ENCODE results near the gene PORCN. TPM values are rescaled to one million over a fixed set of nuclear protein-coding genes. Genes with fewer than 3 reads are reported as not detected.
"Not testable (repeated sequence)": the region's sequence is repeated elsewhere in the genome, so short reads cannot be mapped to it uniquely, and the experiment has no call there.

PORCN gene
- total RNA-seq, 2 donors from 2014 or later, result 19.4 to 20.3 TPM

GRCh38 chrX:48540480-48540879 lies 31.7 kb downstream of the PORCN start:
- H3K4me1 Mint-ChIP-seq (ENCODE audit: low read depth), result peaks cover 17% of the 10 kb centered on the region
- H3K4me3 Mint-ChIP-seq, result peak overlapping the region; percentile 82 to 99
- H3K9me3 Mint-ChIP-seq, result no peaks in the 10 kb centered on the region
- H3K27me3 Mint-ChIP-seq (ENCODE audit: low read depth), result no peaks in the 10 kb centered on the region
- ATAC-seq (replicated peaks in 1 of 2) (no peak), DNase-seq (no peak)
- H3K36me3 Mint-ChIP-seq (ENCODE audit: insufficient read depth in 2 of 2), result peaks cover 3 to 6% of the 10 kb centered on the region in 2 donors
- H3K27ac Mint-ChIP-seq, result peak overlapping the region; percentile 95

- Mint-ChIP-seq H3K27me3 (ENCODE audit: low read depth) (no peaks in the 10 kb centered on the region), H3K4me3 (peak overlapping the region; percentile 82 to 99), H3K9me3 (no peaks in the 10 kb centered on the region), H3K27ac (peak overlapping the region; percentile 79), H3K36me3 (ENCODE audit: insufficient read depth in 2 of 2) (peaks cover 3 to 6% of the 10 kb centered on the region in 2 donors), H3K4me1 (ENCODE audit: low read depth) (peaks cover 17% of the 10 kb centered on the region)
- DNase-seq, result no peak
- ATAC-seq (replicated peaks in 1 of 2), result no peak
Measured at GRCh38 chrX:48541140-48541814, 32.5 kb downstream of the PORCN start.

- Mint-ChIP-seq H3K27me3 (ENCODE audit: low read depth) (no peaks in the 10 kb centered on the region), H3K27ac (no peak overlapping the region), H3K9me3 (no peaks in the 10 kb centered on the region), H3K4me3 (no peak overlapping the region), H3K36me3 (ENCODE audit: insufficient read depth in 2 of 2) (peaks cover 0 to 5% of the 10 kb centered on the region in 2 donors), H3K4me1 (ENCODE audit: low read depth) (no peaks in the 10 kb centered on the region)
- DNase-seq, result no peak
- no peak for ATAC-seq (replicated peaks in 1 of 2)
Measured at GRCh38 chrX:48548871-48549270, 40.1 kb downstream of the PORCN start.

DNA sequence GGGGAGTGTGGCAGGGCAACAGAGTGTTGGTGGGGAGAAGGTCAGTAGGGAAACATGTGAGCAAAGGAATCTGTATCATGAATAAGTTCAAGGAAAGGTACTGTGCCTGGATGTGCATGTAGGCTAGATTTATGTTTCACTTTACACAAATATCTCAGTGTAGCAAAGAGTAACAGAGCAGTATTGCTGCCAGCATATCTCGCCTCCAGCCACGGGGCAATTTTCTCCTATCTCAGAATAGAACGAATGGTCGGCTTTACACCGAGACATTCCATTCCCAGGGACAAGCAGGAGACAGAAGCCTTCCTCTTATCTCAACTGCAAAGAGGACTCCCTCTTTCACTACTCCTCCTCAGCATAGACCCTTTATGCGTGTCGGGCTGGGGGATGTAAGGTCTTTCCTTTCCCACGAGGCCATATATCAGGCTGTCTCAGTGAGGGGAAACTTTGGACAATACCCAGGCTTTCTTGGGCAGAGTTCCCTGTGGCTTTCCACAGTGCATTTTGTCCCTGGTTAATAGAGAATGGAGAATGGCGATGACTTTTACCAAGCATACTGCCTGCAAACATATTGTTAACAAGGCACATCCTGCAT lies 47.0 kb downstream of the PORCN start:
- DNase-seq; H3K4me3 Mint-ChIP-seq; H3K36me3 Mint-ChIP-seq (ENCODE audit: insufficient read depth in 2 of 2); H3K27me3 Mint-ChIP-seq (ENCODE audit: low read depth); ATAC-seq (replicated peaks in 1 of 2); H3K27ac Mint-ChIP-seq; H3K4me1 Mint-ChIP-seq (ENCODE audit: low read depth); H3K9me3 Mint-ChIP-seq: not testable (repeated sequence)

DNA sequence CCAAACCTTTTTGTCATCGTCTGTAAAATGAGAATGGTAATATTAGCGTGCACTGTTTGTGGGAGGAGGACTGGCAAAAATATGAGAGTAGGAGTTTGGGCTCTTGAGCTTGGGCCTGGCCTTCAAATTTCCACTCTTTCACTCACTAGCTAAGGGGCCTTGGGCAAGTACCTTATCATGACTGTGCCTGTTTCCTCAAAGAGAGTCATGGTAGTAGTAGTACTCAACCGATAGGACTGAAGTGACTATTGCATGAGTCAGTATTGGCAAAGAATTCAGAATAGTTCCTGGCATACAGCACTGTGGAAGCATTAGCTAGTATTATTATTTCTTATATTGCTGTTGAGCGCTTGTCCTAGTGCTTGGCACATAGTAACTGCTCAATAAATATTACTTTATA lies 49.5 kb downstream of the PORCN start:
- ATAC-seq (replicated peaks in 1 of 2) (peak; percentile 97 to 99), DNase-seq (no peak)
- H3K27ac Mint-ChIP-seq, result peak overlapping the region; percentile 87
- peaks cover 2 to 7% of the 10 kb centered on the region in 2 donors for H3K36me3 Mint-ChIP-seq (ENCODE audit: insufficient read depth in 2 of 2)
- peak overlapping the region in 1 of 2 donors; percentile 43 for H3K4me3 Mint-ChIP-seq
- H3K9me3 Mint-ChIP-seq, result no peaks in the 10 kb centered on the region
- peaks cover 6% of the 10 kb centered on the region for H3K27me3 Mint-ChIP-seq (ENCODE audit: low read depth)
- no peaks in the 10 kb centered on the region for H3K4me1 Mint-ChIP-seq (ENCODE audit: low read depth)

DNA sequence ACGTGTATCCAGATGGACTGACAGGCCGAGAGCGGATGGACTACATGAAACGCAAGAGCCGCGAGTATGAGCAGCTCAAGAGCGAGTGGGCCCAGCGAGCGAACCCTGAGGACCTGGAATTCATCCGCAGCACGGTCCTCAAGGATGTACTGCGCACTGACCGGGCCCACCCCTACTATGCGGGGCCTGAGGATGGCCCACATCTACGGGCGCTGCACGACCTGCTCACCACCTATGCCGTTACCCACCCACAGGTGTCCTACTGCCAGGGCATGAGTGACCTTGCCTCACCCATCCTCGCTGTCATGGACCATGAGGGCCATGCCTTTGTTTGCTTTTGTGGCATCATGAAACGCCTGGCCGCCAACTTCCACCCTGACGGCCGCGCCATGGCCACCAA lies 50.8 kb downstream of the PORCN start:
- H3K36me3 Mint-ChIP-seq (ENCODE audit: insufficient read depth in 2 of 2), result peaks cover 2 to 9% of the 10 kb centered on the region in 2 donors
- H3K9me3 Mint-ChIP-seq, result no peaks in the 10 kb centered on the region
- no peak overlapping the region for H3K27ac Mint-ChIP-seq
- DNase-seq (no peak), ATAC-seq (replicated peaks in 1 of 2) (no peak)
- no peaks in the 10 kb centered on the region for H3K4me1 Mint-ChIP-seq (ENCODE audit: low read depth)
- no peak overlapping the region for H3K4me3 Mint-ChIP-seq
- H3K27me3 Mint-ChIP-seq (ENCODE audit: low read depth), result peaks cover 4% of the 10 kb centered on the region

DNA sequence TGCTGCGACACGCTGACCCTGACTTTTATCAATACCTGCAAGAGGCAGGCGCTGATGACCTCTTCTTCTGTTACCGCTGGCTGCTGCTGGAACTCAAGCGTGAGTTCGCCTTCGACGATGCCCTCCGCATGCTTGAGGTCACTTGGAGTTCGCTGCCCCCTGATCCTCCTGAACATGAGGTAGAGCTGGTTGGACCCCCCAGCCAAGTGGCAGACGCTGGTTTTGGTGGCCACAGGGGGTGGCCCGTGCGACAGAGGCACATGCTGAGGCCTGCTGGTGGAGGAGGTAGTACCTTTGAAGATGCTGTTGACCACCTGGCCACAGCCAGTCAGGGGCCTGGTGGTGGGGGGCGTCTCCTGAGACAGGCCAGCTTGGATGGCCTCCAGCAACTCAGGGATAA lies 51.3 kb downstream of the PORCN start:
- Mint-ChIP-seq H3K9me3 (no peaks in the 10 kb centered on the region), H3K36me3 (ENCODE audit: insufficient read depth in 2 of 2) (peaks cover 2 to 9% of the 10 kb centered on the region in 2 donors), H3K27ac (no peak overlapping the region), H3K4me3 (no peak overlapping the region), H3K4me1 (ENCODE audit: low read depth) (no peaks in the 10 kb centered on the region), H3K27me3 (ENCODE audit: low read depth) (no peaks in the 10 kb centered on the region)
- ATAC-seq (replicated peaks in 1 of 2) (no peak), DNase-seq (no peak)

DNA sequence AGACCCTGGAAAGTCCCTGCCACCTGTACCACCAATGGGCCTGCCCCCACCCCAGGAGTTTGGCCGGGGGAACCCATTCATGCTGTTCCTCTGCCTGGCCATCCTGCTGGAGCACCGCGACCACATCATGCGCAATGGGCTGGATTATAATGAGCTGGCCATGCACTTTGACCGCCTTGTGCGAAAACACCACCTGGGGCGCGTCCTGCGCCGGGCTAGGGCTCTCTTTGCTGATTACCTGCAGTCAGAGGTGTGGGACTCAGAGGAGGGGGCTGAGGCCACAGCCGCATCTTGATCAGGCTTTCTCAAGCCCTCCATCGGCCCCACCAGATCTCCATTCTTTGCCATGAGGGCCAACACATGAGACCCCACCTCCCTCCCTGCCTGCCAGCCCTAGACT lies 51.9 kb downstream of the PORCN start:
- DNase-seq, result no peak
- H3K27ac Mint-ChIP-seq, result peak overlapping the region; percentile 46

GRCh38 chrX:48569958-48570357 lies 61.2 kb downstream of the PORCN start:
- Mint-ChIP-seq H3K4me1 (ENCODE audit: low read depth) (peaks cover 21% of the 10 kb centered on the region), H3K27ac (peak overlapping the region; percentile 15), H3K36me3 (ENCODE audit: insufficient read depth in 2 of 2) (peaks cover 4 to 5% of the 10 kb centered on the region in 2 donors), H3K4me3 (peak overlapping the region in 1 of 2 donors; percentile 18), H3K27me3 (ENCODE audit: low read depth) (no peaks in the 10 kb centered on the region), H3K9me3 (no peaks in the 10 kb centered on the region)
- DNase-seq (peak; percentile 42 to 43), ATAC-seq (replicated peaks in 1 of 2) (peak; percentile 73 to 78)

More for the DNA sequence above, 51.9 kb downstream of the PORCN start:
- Mint-ChIP-seq H3K27me3 (ENCODE audit: low read depth) (no peaks in the 10 kb centered on the region), H3K4me3 (no peak overlapping the region), H3K9me3 (no peaks in the 10 kb centered on the region), H3K36me3 (ENCODE audit: insufficient read depth in 2 of 2) (peaks cover 2 to 9% of the 10 kb centered on the region in 2 donors), H3K4me1 (ENCODE audit: low read depth) (no peaks in the 10 kb centered on the region)
- ATAC-seq (replicated peaks in 1 of 2), result no peak

Other genes starting within 250 kb of the PORCN start
- gene SSX3, start 152.3 kb upstream of the PORCN start, total RNA-seq, result not detected
- not detected for gene SSX4, start 125.5 kb upstream of the PORCN start, total RNA-seq
- gene SSX4B, start 97.0 kb upstream of the PORCN start, total RNA-seq, result not detected
- 10 to 100 TPM; 64.8 to 78.8 TPM for gene SLC38A5, start 38.7 kb upstream of the PORCN start, total RNA-seq
- 10 to 100 TPM; 64.3 to 68.7 TPM for gene FTSJ1, start 32.8 kb upstream of the PORCN start, total RNA-seq
- gene EBP, start 12.8 kb downstream of the PORCN start, total RNA-seq, result 100 to 1,000 TPM; 112 to 113 TPM
- 10 to 100 TPM; 20.4 to 20.5 TPM for gene TBC1D25, start 30.7 kb downstream of the PORCN start, total RNA-seq
- 100 to 1,000 TPM; 183 to 225 TPM for gene RBM3, start 65.5 kb downstream of the PORCN start, total RNA-seq
- 10 to 100 TPM; 55.7 to 59.9 TPM for gene WDR13, start 88.5 kb downstream of the PORCN start, total RNA-seq
- gene WAS, start 174.8 kb downstream of the PORCN start, total RNA-seq, result 10 to 100 TPM; 81.4 to 83.9 TPM
- 10 to 100 TPM; 29.4 to 34.8 TPM for gene SUV39H1, start 187.7 kb downstream of the PORCN start, total RNA-seq